CD4-positive, alpha-beta memory T cell (primary cell): Measurements from ENCODE around the gene TPRG1L. TPM values are rescaled to one million over a fixed set of nuclear protein-coding genes. Genes with fewer than 3 reads are reported as not detected.
A peak's percentile ranks its signal among the peaks of the same experiment; 100 is the strongest.

Experiments used
- CTCF ChIA-PET: fragments of 350-600 bp; sonication (Branson Sonifier 250); formaldehyde crosslinking; loops from one replicate; lab custom pipeline; 2021; ENCODE audit warnings: inconsistent platforms; ENCODE audit not compliant: partially characterized antibody; lab: Charles Lee
- POLR2A ChIA-PET: fragments of 350-600 bp; sonication (Branson Sonifier 250); formaldehyde crosslinking; loops from one replicate; lab custom pipeline; 2021; ENCODE audit not compliant: partially characterized antibody; lab: Charles Lee
- DNase-seq, 5 donors: peaks; one replicate each; pipeline versions ENCODE4 v3.0.0 to v3.0.0-alpha.2; 2020 to 2022; ENCODE audit warnings: mixed read lengths in 1 of 5
- H3K27ac ChIP-seq: one replicate; pipeline ENCODE4 v1.7.0; 2013; ENCODE audit warnings: low read depth, low read length
- H3K27me3 ChIP-seq: 2 replicates; pipeline ENCODE4 v1.7.0; 2013; ENCODE audit warnings: mild to moderate bottlenecking, low read length, moderate library complexity; ENCODE audit not compliant: insufficient read depth
- H3K36me3 ChIP-seq: 2 replicates; pipeline ENCODE4 v1.7.0; 2013; ENCODE audit warnings: mild to moderate bottlenecking, low read length, moderate library complexity; ENCODE audit not compliant: insufficient read depth
- H3K4me1 ChIP-seq: 2 replicates; pipeline ENCODE4 v1.7.0; 2013; ENCODE audit warnings: mild to moderate bottlenecking, low read length, moderate library complexity; ENCODE audit not compliant: insufficient read depth
- H3K4me3 ChIP-seq, 2 donors: one replicate each; pipeline ENCODE4 v1.7.0; 2013; ENCODE audit warnings: low read length in 2 of 2, mild to moderate bottlenecking in 1 of 2
- H3K9me3 ChIP-seq, 2 donors: one replicate each; pipeline ENCODE4 v1.7.0; 2013; ENCODE audit warnings: low read length in 2 of 2, control low read depth in 1 of 2; ENCODE audit not compliant: control insufficient read depth in 1 of 2
- H3K27ac Mint-ChIP-seq, 7 donors: one replicate each; pipeline ENCODE4 v1.8.0; 2020 to 2021; ENCODE audit warnings: mixed read lengths in 7 of 7, mild to moderate bottlenecking in 6 of 7, inconsistent platforms in 3 of 7, moderate library complexity in 3 of 7
- H3K27me3 Mint-ChIP-seq, 2 donors: one replicate each; pipeline ENCODE4 v1.8.0; 2020 to 2021; ENCODE audit warnings: mixed read lengths in 2 of 2
- H3K36me3 Mint-ChIP-seq, 2 donors: one replicate each; pipeline ENCODE4 v1.8.0; 2020 to 2021; ENCODE audit warnings: mixed read lengths in 2 of 2, inconsistent platforms in 1 of 2, mild to moderate bottlenecking in 1 of 2
- H3K4me1 Mint-ChIP-seq, 4 donors: one replicate each; pipeline ENCODE4 v1.8.0; 2020 to 2021; ENCODE audit warnings: mixed read lengths in 4 of 4, mild to moderate bottlenecking in 1 of 4
- H3K4me3 Mint-ChIP-seq, 8 donors: one replicate each; pipeline ENCODE4 v1.8.0; 2020 to 2021; ENCODE audit warnings: mixed read lengths in 8 of 8, mild to moderate bottlenecking in 7 of 8, moderate library complexity in 6 of 8, inconsistent platforms in 3 of 8
- H3K9me3 Mint-ChIP-seq, 8 donors: one replicate each; pipeline ENCODE4 v1.8.0; 2020 to 2021; ENCODE audit warnings: mixed read lengths in 8 of 8, mild to moderate bottlenecking in 5 of 8, inconsistent platforms in 3 of 8, moderate library complexity in 1 of 8
- intact Hi-C: fragments of 100-400 bp; cut with micrococcal nuclease; formaldehyde crosslinking; loops from one replicate; pipeline ENCODE4 v1.15.1; 2023
- polyA plus RNA-seq, 2 donors: library from polyadenylated mRNA; unstranded; fragments of 300-500 nt; fragmentation: Illumina TruSeq; gene quantifications; one replicate each; pipeline ENCODE4 v1.2.3, GENCODE V29; 2021
- total RNA-seq, 2 experiments: library from RNA; stranded (reverse); gene quantifications; one replicate each; pipeline ENCODE4 v1.2.3, GENCODE V29; 2021

TPRG1L gene
- total and polyA plus RNA-seq, 4 experiments from 2014 or later: 41.4 to 59.5 (median 52.2) TPM

- Mint-ChIP-seq H3K27ac (no peak overlapping the region), H3K4me3 (no peak overlapping the region), H3K27me3 (peaks cover 4 to 6% of the 10 kb centered on the region in 2 donors), H3K9me3 (peaks cover 0 to 3% (median 0%) of the 10 kb centered on the region in 8 donors), H3K36me3 (no peaks in the 10 kb centered on the region), H3K4me1 (peaks cover 0 to 2% (median under 1%) of the 10 kb centered on the region in 4 donors)
- Histone ChIP-seq H3K9me3 (no peaks in the 10 kb centered on the region), H3K4me3 (no peak overlapping the region), H3K27ac (no peak overlapping the region), H3K36me3 (no peaks in the 10 kb centered on the region), H3K4me1 (no peaks in the 10 kb centered on the region), H3K27me3 (no peaks in the 10 kb centered on the region)
- DNase-seq: no peak
- intact Hi-C loops: no loop called here
- POLR2A ChIA-PET: no interaction called here
- CTCF ChIA-PET: interaction anchor here (1.0 kb wide), 1 partner anchor 48 kb away, joined by 3 read pairs; no protein-coding TSS in a partner anchor
These were observed 43.3 kb downstream of the TPRG1L start for GRCh38 chr1:3668148-3668547.

- no peaks in the 10 kb centered on the region for H3K4me1 ChIP-seq
- H3K4me3 Mint-ChIP-seq: no peak overlapping the region
- ChIA-PET CTCF (no interaction called here), POLR2A (no interaction called here)
- intact Hi-C loops: no loop called here
- H3K9me3 Mint-ChIP-seq: peaks cover 0 to 3% (median 0%) of the 10 kb centered on the region in 8 donors
- H3K9me3 ChIP-seq: no peaks in the 10 kb centered on the region
- no peaks in the 10 kb centered on the region for H3K36me3 Mint-ChIP-seq
- no peak overlapping the region for H3K27ac Mint-ChIP-seq
- no peaks in the 10 kb centered on the region for H3K36me3 ChIP-seq
- H3K27ac ChIP-seq: no peak overlapping the region
- H3K27me3 Mint-ChIP-seq: peaks cover 5 to 9% of the 10 kb centered on the region in 2 donors
- peaks cover 3 to 8% (median 5%) of the 10 kb centered on the region in 4 donors for H3K4me1 Mint-ChIP-seq
- no peak for DNase-seq
- H3K27me3 ChIP-seq: no peaks in the 10 kb centered on the region
- no peak overlapping the region for H3K4me3 ChIP-seq
These were observed 43.9 kb downstream of the TPRG1L start for GRCh38 chr1:3668585-3669300.

- CTCF ChIA-PET: no interaction called here
- no peak for DNase-seq
These were observed 44.6 kb downstream of the TPRG1L start for GRCh38 chr1:3669421-3669821.

GRCh38 chr1:3669971-3670431 is 45.2 kb downstream of the TPRG1L start:
- Histone ChIP-seq H3K4me1 (no peaks in the 10 kb centered on the region), H3K9me3 (no peaks in the 10 kb centered on the region), H3K36me3 (no peaks in the 10 kb centered on the region), H3K27ac (no peak overlapping the region), H3K27me3 (no peaks in the 10 kb centered on the region), H3K4me3 (no peak overlapping the region)
- H3K4me3 Mint-ChIP-seq: no peak overlapping the region
- H3K36me3 Mint-ChIP-seq: no peaks in the 10 kb centered on the region
- peaks cover 0 to 3% (median 0%) of the 10 kb centered on the region in 8 donors for H3K9me3 Mint-ChIP-seq
- POLR2A ChIA-PET: no interaction called here
- CTCF ChIA-PET: no interaction called here
- peaks cover 4 to 9% of the 10 kb centered on the region in 2 donors for H3K27me3 Mint-ChIP-seq
- H3K27ac Mint-ChIP-seq: no peak overlapping the region
- no peak for DNase-seq
- peaks cover 3 to 9% (median 5%) of the 10 kb centered on the region in 4 donors for H3K4me1 Mint-ChIP-seq
- intact Hi-C loops: no loop called here

More at GRCh38 chr1:3669421-3669821, 44.6 kb downstream of the TPRG1L start:
- no peaks in the 10 kb centered on the region for H3K36me3 ChIP-seq
- H3K27ac ChIP-seq: no peak overlapping the region
- H3K27me3 ChIP-seq: no peaks in the 10 kb centered on the region
- POLR2A ChIA-PET: no interaction called here
- Mint-ChIP-seq H3K4me3 (no peak overlapping the region), H3K9me3 (peaks cover 0 to 3% (median 0%) of the 10 kb centered on the region in 8 donors), H3K27me3 (peaks cover 5 to 9% of the 10 kb centered on the region in 2 donors), H3K4me1 (peaks cover 3 to 9% (median 5%) of the 10 kb centered on the region in 4 donors), H3K36me3 (no peaks in the 10 kb centered on the region), H3K27ac (no peak overlapping the region)
- H3K4me1 ChIP-seq: no peaks in the 10 kb centered on the region
- intact Hi-C loops: no loop called here
- no peak overlapping the region for H3K4me3 ChIP-seq
- H3K9me3 ChIP-seq: no peaks in the 10 kb centered on the region

- POLR2A ChIA-PET: no interaction called here
- H3K27ac ChIP-seq: no peak overlapping the region
- Mint-ChIP-seq H3K4me1 (peaks cover 3 to 9% (median 5%) of the 10 kb centered on the region in 4 donors), H3K27ac (no peak overlapping the region), H3K36me3 (no peaks in the 10 kb centered on the region), H3K27me3 (peaks cover 3 to 9% of the 10 kb centered on the region in 2 donors), H3K4me3 (no peak overlapping the region), H3K9me3 (peaks cover 0 to 3% (median 0%) of the 10 kb centered on the region in 8 donors)
- no peaks in the 10 kb centered on the region for H3K27me3 ChIP-seq
- no peaks in the 10 kb centered on the region for H3K4me1 ChIP-seq
- no peaks in the 10 kb centered on the region for H3K9me3 ChIP-seq
- no peak for DNase-seq
- intact Hi-C loops: no loop called here
- H3K36me3 ChIP-seq: no peaks in the 10 kb centered on the region
- CTCF ChIA-PET: no interaction called here
- H3K4me3 ChIP-seq: no peak overlapping the region
These were observed 46.0 kb downstream of the TPRG1L start for GRCh38 chr1:3670823-3671265.

GRCh38 chr1:3671371-3672180 is 46.8 kb downstream of the TPRG1L start:
- Mint-ChIP-seq H3K27me3 (peaks cover 1 to 9% of the 10 kb centered on the region in 2 donors), H3K27ac (no peak overlapping the region)
- POLR2A ChIA-PET: no interaction called here

More at GRCh38 chr1:3671371-3672180, 46.8 kb downstream of the TPRG1L start:
- H3K4me1 Mint-ChIP-seq: peaks cover 3 to 9% (median 5%) of the 10 kb centered on the region in 4 donors
- peaks cover 0 to 3% (median 0%) of the 10 kb centered on the region in 8 donors for H3K9me3 Mint-ChIP-seq
- H3K27ac ChIP-seq: no peak overlapping the region
- DNase-seq: peak in 1 of 5 donors; percentile 7
- no peaks in the 10 kb centered on the region for H3K9me3 ChIP-seq
- intact Hi-C loops: no loop called here
- H3K36me3 ChIP-seq: no peaks in the 10 kb centered on the region
- no peaks in the 10 kb centered on the region for H3K4me1 ChIP-seq
- no peak overlapping the region for H3K4me3 Mint-ChIP-seq
- no peaks in the 10 kb centered on the region for H3K36me3 Mint-ChIP-seq
- CTCF ChIA-PET: no interaction called here
- H3K27me3 ChIP-seq: no peaks in the 10 kb centered on the region
- H3K4me3 ChIP-seq: no peak overlapping the region
